Erythroblast (primary cell): ENCODE measurements around the gene FOXL2.

Experiments used
- GATA1 ChIP-seq: IDR thresholded peaks from 2 replicates; pipeline ENCODE4 v1.6.1; 2011; ENCODE audit warnings: low read depth, mild to moderate bottlenecking, control low read depth, low read length, moderate library complexity
- POLR2A ChIP-seq: IDR thresholded peaks from 2 replicates; pipeline ENCODE4 v1.6.1; 2011; ENCODE audit warnings: mild to moderate bottlenecking, low read length

GRCh38 chr3:138943724-138944653 lies 2.9 kb downstream of the FOXL2 start:
- TF ChIP-seq POLR2A: no peak
- no peak for TF ChIP-seq GATA1
